ENCODE results near the gene INF2.

Gene INF2

DNA sequence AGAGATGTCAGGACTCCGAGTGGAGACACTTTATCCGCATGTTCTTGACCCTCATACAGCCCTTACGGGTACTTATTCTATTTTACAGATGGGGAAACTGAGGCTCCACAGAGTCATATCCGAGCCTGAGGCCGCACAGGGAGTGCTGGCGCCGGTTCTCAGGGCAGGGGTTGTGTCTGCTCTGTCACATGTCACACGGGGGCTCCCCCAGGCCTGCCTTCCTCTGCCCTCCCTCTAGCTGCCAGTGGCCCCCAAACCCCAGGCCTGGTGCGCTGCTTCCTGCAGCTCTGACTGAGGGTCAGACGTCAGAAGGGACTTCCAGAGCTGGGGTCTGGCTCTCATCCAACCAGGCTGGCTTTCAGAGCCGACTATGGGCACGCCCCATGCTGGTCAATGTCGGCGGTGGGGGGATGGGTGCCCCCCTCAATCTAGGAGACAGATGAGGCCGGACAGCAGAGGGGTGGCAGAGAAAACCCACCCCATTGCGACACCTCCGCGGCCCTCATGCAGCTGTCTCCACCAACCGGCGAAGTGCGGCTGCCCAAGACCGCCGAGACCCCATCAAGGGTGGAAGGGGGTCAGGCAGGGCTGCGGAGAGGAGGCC is 811 bp upstream of the INF2 start:
- DNase-seq (ENCODE audit: low read depth in 3 of 3, low spot score in 1 of 3) = no peak

DNA sequence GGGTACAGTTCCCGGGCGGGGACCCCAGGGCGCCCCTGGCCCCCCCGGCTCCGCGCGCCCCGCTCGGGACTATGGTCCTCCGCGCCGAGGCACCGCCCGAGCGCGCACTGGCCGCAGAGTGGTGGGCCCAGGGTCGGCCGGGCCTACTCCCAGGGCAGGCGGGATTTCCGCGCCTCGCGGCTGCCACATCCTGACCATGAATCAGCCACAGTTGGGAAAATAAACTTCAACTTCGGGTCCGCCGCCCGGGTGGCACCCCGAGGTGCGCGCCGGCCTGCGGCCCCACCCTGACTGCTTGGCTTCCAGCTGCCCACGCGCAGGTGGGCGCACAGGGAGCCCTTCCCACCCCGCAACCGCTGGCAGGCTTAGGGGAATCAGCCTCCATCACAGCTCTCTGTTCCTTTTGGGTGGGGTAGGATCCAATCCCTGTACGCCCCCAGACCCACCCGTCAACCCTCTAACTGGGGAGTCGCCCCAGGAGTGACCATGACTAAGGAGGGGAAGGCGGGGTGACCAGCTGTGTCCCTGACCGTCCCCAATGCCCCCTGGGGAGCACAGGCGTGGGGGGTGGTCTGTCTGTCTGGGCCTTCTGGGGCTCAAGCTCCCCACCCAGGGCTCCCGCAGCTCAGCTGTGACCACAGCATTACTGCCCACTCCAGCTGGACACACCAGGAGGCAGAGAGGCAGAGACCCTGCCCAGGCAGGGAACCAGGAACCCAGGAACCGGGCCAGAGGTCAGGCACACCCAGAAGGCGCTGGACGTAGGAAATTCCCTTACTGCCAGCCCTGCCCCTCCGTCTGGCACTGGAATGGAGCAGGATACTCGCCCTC is 678 bp downstream of the INF2 start:
- no peak for DNase-seq (ENCODE audit: low read depth in 3 of 3, low spot score in 1 of 3)

DNA sequence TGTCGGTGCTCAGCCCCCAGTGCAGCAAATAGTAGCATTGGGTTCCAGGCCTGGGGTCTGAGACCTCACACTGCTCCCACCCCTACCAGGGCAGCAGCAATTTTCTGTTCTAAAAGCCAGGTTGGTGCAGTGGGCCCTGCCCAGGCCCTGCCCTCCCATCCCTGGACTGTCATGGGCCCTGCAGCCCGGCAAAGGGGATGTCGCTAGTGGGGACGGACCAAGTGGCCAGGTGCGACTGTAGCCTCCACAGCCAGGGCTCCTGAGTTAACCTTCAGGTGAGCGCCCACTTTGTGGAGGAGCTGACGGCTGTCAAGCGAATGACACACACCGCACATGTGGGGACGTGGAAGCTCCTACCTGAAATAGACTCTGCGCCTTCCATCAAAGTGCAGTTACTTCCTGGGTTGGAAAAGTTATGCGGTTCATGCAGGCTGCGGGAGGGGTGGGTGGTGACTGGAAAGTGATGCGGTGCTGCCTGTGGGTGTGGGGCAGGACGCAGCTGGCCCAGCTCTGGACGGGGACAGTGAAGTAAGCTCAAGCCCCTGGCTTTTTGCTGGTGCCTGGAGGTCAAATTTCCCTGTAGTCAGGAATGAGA is 1.5 kb downstream of the INF2 start:
- DNase-seq (ENCODE audit: low read depth in 3 of 3, low spot score in 1 of 3) = no peak

DNA sequence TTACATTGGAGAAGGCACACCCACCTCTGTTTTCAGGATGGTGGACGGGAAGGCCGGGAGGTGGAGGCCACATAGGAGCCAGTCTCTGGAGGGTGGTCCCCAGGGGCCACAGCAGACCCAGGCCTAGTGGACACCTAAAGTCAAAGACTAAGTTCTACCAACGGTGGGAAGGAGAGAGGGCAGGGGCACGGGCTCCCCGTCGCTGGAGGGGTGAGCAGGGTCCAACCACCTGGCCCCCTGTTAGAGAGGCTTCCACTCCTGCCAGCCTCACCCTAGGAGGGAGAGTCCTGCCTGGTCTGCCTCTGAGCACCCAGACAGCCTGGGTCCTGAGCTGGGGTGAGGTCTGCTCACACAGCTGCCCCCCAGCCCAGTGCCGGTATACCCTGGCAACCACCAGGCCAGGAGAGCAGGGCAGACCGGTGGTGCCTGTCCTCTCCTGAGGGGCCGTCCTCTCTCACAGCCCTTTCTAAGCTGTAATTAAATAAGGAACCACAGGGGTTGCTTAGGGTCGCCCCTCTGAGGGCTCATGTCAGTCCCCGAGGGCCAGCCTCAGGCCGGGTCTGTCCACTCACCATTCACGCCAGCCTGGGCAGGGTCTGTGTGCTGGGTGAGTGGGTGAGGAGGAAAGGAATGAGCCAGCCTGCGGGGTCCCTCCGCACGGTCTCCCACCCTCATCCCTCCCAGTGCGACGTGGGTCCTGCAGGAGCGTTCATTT is 2.3 kb downstream of the INF2 start:
- no peak for DNase-seq (ENCODE audit: low read depth in 3 of 3, low spot score in 1 of 3)

DNA sequence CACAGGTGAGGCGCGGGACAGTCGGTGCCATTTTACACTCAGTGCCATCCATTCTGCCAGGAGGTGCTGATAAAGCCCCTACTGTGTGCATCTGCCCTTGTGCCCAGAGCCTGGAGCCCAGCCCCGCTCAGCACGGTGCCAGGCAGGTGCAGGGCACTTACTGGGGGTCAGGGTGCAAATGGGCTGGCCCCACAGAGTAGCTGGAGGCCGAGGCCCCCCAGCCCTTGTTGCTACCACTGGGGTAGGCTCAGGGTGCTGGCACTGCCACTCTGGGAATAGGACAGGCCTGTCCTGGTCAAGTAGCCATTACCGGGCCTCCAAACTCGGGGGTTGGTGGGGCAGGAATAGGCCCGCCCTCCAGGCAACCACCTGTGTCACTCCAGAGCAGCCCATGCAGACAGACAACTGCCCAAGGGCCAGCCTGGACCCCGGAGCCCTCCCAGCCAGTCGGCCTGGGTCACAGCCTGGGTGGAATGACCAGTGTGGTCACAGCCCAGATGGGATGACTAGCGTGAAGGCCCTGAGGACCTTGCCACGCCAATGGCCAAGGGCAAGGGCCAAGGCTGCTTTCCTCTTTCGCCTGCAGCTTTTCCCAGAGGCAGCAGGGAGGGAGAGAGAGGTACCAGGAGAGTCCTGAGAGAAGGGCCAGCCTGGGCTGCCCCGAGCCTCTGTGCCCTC is 3.0 kb downstream of the INF2 start:
- no peak for DNase-seq (ENCODE audit: low read depth in 3 of 3, low spot score in 1 of 3)

DNA sequence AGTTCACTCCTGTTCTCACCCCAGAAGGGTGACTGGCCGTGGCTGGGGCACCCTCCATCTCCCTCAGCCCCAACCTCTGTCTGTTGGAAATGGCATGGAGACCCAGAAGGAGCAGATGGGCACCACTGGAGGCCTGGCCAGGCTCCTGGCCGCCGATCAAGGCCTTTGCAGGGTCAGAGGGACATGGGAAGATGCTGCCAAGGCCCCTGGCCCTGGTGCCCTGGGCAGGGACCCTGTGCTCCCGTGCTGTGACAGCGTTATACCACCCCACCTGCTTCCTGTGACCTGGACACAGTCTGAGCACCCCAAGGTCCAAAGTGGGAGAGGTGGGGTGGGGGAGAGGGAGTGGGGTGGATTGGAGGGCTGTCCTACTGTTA is 3.5 kb downstream of the INF2 start:
- DNase-seq (ENCODE audit: low read depth in 3 of 3, low spot score in 1 of 3) = no peak

DNA sequence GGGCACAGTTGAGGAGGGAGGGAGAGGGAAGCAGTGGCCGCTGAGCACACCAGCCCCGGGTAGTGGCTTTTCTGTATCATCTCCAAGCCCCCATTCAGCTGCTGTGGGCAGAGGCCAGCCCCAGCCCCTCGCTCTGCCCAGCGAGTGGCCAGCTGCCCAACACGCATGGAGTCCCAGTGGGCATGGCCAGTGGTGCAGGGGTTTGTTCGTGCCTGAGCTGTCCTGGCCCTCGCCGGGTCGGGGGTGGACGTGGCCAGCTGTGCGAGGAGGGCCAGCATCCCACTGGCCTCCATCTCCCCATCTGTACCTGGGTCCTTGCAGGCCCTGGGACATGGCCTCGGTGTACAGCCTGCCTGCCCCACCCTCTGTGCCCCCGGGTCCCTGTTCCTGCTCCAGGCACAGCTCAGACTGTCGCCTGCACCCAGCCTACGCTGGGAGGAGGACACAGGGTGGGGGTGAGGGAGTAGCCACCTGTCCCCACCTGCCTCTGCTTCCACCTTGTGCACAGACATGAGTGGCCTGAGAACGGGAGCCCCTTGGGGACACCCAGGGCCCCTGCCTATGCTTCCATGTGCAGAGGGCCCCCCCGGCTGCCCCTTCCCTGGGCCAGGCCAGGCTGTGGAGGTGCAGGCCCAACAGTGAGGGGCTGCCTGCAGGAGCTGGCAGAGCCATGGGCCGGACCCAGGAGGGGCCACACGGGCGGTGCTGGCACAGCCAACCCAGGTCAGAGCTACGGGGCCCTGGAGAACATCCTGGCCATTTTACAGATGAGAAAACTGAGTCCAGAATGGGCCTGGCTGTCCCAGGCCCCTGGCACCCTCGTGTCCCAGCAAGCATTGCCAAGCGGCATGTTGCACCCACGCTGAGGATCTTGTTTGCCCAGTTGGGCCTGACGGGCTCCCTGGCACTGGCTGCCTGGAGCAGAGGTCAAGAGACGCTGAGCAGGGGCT is 4.3 kb downstream of the INF2 start:
- DNase-seq (ENCODE audit: low read depth in 3 of 3, low spot score in 1 of 3) = no peak

DNA sequence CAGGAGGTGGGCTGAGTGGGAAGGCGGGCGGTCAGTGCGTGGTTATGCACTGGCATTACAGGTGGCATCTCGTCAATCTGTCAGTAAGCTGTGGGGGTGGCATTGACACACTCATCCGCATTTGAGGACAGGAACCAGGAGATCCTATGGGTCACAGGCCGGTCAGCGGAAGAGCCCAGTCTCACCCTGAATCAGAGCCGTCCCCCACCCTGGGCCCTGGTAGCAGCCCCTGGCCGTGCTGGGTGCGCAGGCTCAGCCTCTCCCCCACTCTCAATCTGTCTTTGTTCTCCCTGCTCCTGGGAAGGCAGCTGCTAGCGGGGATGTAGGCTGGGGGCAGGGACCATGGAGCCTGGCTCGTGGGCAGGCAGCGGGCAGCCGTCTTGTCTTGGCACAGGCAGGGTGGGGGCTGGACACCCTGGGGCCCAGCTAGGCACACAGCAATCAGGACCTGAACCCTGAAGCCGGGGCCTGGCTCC is 5.1 kb downstream of the INF2 start:
- no peak for DNase-seq (ENCODE audit: low read depth in 3 of 3, low spot score in 1 of 3)

DNA sequence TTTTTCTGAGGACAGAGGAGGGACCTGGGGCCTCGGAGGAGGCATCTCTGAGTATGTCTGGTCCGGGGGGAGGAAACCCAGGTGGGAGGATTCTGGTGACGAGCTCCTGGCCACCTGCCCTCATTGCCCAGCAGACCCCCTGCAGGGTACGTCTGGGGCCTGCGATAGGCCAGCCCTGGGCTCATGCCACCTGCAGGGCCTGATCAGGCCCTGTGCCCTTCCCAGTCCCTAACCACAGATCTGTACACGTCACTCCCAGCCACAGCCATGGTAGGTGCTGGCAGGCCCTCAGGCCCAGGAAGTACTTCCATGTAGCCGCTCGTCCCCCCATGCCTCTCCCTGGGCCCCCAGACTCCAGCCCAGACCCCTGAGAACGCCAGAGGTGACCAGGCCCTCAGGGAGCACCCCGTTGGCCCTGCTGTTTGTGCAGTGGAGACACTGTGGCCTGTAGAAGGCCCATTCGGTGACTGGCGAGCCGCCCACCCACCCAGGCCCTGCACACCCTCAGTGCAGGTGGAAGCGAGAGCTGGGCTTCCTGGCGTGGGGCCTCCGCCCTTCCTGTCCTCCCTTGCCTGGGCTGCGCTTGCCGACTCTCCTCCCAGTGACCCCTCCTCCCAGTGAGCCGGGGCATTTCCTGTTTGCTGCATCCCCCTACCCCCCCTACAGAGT is 5.7 kb downstream of the INF2 start:
- no peak for DNase-seq (ENCODE audit: low read depth in 3 of 3, low spot score in 1 of 3)

DNA sequence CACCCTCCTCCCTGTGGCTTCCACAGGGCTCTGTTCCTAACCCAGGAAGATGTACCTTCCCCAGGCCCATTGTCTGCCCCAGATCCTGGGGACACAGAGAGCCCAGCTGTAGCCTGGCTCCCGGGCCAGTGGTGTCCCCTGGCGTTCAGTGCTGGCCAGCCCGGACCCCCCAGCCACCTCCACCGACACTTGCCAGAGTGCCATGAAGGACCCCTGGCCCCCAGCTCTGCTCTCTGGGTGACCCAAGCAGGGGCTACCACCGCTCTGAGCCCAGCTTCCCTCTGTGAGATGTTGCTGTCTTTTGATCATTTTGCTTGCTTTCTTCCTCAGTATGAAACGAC is 6.2 kb downstream of the INF2 start:
- DNase-seq (ENCODE audit: low read depth in 3 of 3, low spot score in 1 of 3) = no peak

DNA sequence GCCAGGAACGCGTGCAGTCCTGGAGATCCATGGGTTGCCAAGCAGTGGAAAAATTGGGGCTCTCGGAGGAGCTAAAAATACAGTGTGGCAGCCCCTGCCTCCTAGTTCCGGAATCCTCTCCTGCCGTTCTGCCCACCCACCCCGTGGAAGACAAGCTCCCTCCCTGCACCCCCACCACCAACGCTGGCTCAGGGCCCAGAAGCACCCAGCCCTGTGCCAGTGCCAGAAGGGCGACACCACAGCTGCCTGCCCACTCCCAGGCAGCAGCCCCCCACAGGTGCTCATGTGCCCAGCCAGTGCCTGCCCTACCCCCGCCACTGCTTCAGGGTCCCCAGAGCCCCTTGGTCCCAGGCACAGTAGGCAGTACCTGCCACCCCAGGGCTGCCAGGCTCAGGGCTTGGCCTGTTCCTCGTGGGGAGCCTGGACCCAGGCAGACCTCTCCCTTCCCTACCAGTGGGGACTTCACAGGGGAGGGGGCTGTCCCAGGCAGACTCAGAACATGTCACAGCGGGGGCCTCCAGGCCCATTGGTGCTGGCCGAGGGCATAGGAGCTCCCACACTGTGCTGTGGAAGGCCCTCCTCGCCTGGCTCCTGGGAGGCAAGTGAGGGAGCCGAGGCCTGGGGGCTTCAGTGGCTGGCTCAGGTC is 7.4 kb downstream of the INF2 start:
- no peak for DNase-seq (ENCODE audit: low read depth in 3 of 3, low spot score in 1 of 3)

DNA sequence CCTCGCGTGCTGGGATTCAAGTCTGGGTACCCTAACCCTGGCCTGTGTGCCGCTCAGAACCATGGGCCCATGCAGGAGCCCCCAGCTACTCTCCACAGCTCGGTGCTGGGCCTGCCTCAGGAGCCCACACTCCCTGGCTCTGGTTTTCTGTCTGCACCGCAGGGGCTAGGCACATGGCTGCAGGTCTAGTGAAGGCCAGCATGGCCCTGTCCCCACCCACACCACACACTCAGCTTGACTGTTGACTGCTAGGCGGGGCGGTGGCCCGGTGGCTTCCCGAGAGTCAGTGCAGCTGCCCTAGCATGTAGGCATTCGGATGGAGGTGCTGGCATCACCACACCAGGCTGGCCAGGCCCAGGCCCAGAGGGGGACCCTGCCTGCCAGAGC is 7.9 kb downstream of the INF2 start:
- no peak for DNase-seq (ENCODE audit: low read depth in 3 of 3, low spot score in 1 of 3)

DNA sequence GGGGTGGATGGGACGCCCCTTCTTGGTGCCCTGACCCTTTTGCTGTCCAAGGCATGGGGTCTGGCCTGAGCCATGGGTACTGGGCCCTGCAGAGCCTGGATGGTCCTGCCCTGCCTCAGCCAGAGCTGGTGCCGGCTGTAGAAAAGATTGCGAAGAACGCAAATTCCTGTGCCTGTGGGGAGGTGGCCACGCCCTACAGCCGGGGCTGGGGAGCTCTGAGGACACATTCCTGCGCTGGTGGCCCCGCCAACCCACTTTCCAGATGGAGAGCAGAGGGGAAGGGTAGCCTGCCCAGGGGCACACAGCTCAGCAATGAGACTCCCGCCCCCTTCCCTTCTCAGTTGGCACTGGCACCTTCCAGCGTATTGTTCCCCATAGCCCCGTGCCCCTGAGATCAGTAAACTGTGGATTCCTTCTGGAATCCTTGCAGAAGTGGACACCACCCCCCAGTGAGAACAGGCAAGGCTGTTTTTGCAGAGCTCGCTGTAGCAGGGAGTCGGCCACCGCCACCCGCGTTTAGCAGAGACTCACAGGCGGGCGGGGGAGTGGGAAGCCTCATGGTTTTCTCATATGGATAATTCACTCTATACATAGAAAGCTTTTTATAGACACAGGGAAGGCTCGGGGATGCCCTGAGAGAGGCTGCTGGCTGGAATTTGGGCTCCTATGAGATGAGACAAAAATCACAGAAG is 8.6 kb downstream of the INF2 start:
- DNase-seq (ENCODE audit: low read depth in 3 of 3, low spot score in 1 of 3) = no peak

DNA sequence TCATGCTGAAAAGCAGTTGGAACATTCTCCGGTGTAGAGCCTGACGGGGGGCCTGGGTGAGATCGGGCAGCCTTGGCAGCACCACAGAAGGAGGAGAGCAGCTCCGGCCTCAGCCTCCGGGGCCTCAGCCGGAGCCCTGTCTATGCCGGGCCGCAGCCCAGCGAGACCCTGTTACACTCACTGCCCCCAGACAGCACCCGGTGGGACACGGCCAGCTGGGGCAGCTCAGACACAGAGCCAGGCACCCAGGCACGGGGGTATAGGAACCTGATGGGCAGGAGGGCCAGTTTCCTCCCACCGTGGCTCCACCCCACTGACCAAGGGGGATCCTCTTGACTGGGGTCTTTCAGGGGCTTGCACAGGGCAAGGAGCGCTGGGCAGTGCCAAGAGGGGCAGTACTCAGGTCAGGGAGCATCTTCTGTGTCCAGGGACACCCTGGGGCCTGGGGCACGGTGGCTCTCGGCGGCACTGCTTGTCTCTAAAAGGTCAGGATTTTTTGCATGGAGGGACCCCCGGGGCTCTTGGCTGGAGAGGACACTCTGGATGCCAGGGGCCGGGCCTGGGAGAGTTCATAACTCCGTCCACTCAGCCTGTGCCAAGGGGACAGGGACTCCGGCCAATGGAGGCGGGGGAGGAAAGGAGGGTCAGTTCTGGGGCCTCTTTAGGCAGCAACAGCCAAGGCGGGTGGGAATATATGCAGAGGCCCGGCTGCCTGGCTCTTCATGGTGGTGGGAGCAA is 9.4 kb downstream of the INF2 start:
- no peak for DNase-seq (ENCODE audit: low read depth in 3 of 3, low spot score in 1 of 3)

DNA sequence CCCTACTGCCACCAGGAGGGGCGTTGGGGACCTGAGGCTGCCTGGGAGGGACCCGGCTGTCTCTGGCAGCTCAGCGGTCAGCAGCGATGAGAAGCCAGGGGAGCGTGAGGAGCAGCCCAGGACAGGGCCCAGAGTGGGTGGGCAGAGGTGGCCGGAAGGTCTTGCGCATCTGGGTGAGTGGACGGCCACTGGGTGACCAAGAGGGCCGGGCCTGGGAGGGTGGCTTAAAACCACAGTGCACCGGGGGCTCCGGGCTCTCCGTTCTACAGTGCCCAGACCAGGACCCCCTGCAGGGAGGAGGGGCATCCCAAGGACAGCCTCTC is 10.0 kb downstream of the INF2 start:
- DNase-seq (ENCODE audit: low read depth in 3 of 3, low spot score in 1 of 3) = no peak

DNA sequence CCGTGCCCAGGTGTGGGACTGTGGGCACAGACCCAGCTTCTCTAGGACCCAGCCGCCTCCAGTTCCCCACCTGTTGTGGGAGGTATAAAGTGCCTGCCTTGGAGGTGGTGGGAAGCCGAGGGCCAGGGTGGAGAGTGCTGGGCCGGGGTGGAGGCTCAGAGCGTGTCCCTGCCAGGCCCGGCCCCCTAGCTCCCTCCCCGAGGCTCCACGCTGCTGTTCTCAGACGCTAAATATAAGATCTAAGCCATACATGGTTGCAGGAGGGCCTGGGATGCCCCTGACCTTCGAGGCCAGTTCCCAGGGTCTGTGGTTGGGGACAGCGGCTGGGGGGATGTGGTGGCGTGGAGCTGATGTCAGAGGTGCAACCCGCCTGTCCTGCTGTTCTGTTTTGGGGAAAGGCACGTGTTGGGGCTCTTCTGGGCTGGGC is 10.8 kb downstream of the INF2 start:
- DNase-seq (ENCODE audit: low read depth in 3 of 3, low spot score in 1 of 3) = no peak

DNA sequence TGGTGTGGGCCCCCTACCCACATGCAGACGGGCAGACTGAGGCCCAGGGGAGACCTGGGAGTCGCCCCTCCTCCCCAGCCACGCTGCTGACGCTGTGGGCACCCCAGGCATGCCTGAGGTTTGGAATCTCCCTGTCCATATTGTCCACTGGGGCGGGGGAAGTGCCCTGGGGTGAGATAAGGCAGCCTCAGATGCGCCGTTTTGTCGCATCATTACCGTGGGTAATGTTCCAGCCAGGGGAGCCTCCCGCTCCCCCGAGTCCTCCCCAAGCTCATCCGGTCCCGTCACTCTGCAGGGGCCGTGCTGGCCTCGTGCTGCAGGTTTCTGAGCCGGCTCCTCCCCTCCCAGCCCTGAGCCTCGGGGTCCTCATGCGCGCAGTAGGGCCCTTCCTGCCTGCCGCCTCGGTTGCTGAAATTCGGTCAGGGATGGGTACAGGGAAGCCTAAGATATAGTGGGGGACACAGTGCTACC is 11.4 kb downstream of the INF2 start:
- no peak for DNase-seq (ENCODE audit: low read depth in 3 of 3, low spot score in 1 of 3)
